ENCODE measurements around the gene MGAT5. TPM values are rescaled to one million over a fixed set of nuclear protein-coding genes. Genes with fewer than 3 reads are reported as not detected.
A peak's percentile ranks its signal among the peaks of the same experiment; 100 is the strongest.

MGAT5 gene
- total RNA-seq, 4 donors from 2014 or later: 34.1 to 47.5 (median 42.6) TPM

DNA sequence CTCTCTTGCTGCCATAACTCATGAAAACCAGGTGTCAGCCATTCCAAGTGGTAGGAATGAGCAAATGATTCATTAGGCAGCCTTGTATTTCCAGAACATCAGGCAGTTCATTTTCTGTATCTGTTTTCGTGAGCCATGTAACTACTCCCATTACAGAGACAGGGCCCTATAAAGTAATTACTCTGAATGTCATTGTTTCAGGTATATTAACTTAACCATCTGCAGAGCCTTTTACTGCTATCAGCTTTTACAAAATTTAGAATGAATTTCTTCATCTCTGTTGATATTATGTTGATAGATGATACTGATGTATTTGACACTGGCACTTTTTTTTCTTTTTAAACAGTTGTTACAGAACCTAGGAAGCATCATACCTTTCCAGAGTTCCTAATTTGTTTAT, 69.9 kb downstream of the MGAT5 start:
- peaks cover 0 to 24% (median 0%) of the 10 kb centered on the region in 3 donors for H3K36me3 ChIP-seq
- DNase-seq (ENCODE audit: low spot score in 2 of 2): no peak
- no peaks in the 10 kb centered on the region for H3K9me3 ChIP-seq
- peaks cover 0 to 23% (median 6%) of the 10 kb centered on the region in 4 donors for H3K4me1 ChIP-seq
- H3K4me3 ChIP-seq: no peak overlapping the region
- no peaks in the 10 kb centered on the region for H3K27me3 ChIP-seq
- 95 to 100% methylated on average over 1 of the region's 1 CpG for WGBS, 2 donors
- TF ChIP-seq POLR2A (IDR thresholded peaks at IDR 0.05) (no peak), EP300 (IDR thresholded peaks at IDR 0.05) (no peak)
- TF ChIP-seq, protein P1, sequence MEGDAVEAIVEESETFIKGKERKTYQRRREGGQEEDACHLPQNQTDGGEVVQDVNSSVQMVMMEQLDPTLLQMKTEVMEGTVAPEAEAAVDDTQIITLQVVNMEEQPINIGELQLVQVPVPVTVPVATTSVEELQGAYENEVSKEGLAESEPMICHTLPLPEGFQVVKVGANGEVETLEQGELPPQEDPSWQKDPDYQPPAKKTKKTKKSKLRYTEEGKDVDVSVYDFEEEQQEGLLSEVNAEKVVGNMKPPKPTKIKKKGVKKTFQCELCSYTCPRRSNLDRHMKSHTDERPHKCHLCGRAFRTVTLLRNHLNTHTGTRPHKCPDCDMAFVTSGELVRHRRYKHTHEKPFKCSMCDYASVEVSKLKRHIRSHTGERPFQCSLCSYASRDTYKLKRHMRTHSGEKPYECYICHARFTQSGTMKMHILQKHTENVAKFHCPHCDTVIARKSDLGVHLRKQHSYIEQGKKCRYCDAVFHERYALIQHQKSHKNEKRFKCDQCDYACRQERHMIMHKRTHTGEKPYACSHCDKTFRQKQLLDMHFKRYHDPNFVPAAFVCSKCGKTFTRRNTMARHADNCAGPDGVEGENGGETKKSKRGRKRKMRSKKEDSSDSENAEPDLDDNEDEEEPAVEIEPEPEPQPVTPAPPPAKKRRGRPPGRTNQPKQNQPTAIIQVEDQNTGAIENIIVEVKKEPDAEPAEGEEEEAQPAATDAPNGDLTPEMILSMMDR (IDR thresholded peaks at IDR 0.05): no peak
- H3K27ac ChIP-seq: no peak overlapping the region

- H3K4me1 ChIP-seq: peaks cover 0 to 23% (median 6%) of the 10 kb centered on the region in 4 donors
These were observed 70.6 kb downstream of the MGAT5 start for GRCh38 chr2:134324430-134324829.

GRCh38 chr2:134324947-134325346, 71.1 kb downstream of the MGAT5 start:
- Histone ChIP-seq H3K4me1 (peaks cover 0 to 23% (median 6%) of the 10 kb centered on the region in 4 donors), H3K9me3 (no peaks in the 10 kb centered on the region), H3K27ac (no peak overlapping the region), H3K27me3 (no peaks in the 10 kb centered on the region), H3K36me3 (peaks cover 0 to 12% (median 0%) of the 10 kb centered on the region in 3 donors), H3K4me3 (no peak overlapping the region)
- no peak for DNase-seq (ENCODE audit: low spot score in 2 of 2)
- 76 to 87% methylated on average over 1 of the region's 1 CpG for WGBS, 2 donors
- TF ChIP-seq, protein P1 (IDR thresholded peaks at IDR 0.05): no peak
- TF ChIP-seq POLR2A (IDR thresholded peaks at IDR 0.05) (no peak), EP300 (IDR thresholded peaks at IDR 0.05) (no peak)

More at GRCh38 chr2:134324430-134324829, 70.6 kb downstream of the MGAT5 start:
- peaks cover 0 to 17% (median 0%) of the 10 kb centered on the region in 3 donors for H3K36me3 ChIP-seq
- DNase-seq (ENCODE audit: low spot score in 2 of 2): no peak
- H3K4me3 ChIP-seq: no peak overlapping the region
- 53 to 59% methylated on average over 4 of the region's 4 CpGs for WGBS, 2 donors
- no peaks in the 10 kb centered on the region for H3K9me3 ChIP-seq
- TF ChIP-seq, protein P1 (IDR thresholded peaks at IDR 0.05): no peak
- TF ChIP-seq EP300 (IDR thresholded peaks at IDR 0.05) (no peak), POLR2A (IDR thresholded peaks at IDR 0.05) (no peak)
- no peaks in the 10 kb centered on the region for H3K27me3 ChIP-seq
- no peak overlapping the region for H3K27ac ChIP-seq

- Histone ChIP-seq H3K4me1 (peaks cover 0 to 23% (median 6%) of the 10 kb centered on the region in 4 donors), H3K27ac (no peak overlapping the region), H3K36me3 (peaks cover 0 to 7% (median 0%) of the 10 kb centered on the region in 3 donors), H3K4me3 (no peak overlapping the region), H3K27me3 (no peaks in the 10 kb centered on the region), H3K9me3 (no peaks in the 10 kb centered on the region)
- TF ChIP-seq EP300 (IDR thresholded peaks at IDR 0.05) (peak in 1 of 2 donors; percentile 20), POLR2A (IDR thresholded peaks at IDR 0.05) (no peak)
- TF ChIP-seq, protein P1 (IDR thresholded peaks at IDR 0.05): no peak
- 67 to 68% methylated on average over 1 of the region's 1 CpG for WGBS, 2 donors
- DNase-seq (ENCODE audit: low spot score in 2 of 2): peak in 1 of 2 donors; percentile 67
These were observed 71.8 kb downstream of the MGAT5 start for GRCh38 chr2:134325696-134326095.

DNA sequence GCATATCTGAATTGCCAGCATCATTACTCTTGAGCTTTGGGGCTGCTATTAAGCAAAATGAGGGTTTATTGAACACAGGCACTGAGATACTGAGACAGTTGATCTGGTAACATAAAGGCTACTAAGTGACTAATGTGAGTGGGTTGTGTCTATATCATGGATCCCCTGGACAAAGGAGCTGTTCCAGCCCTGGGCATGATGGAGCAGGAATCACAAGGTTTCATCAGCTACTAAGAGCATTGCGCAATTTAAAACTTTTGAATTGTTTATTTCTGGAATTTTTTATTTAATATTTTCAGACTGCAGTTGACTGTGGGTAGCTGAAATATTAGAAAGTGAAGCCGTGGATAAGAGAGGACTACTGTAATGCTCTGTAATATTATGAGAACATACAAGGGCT, 73.5 kb downstream of the MGAT5 start:
- no peak for TF ChIP-seq POLR2A (IDR thresholded peaks at IDR 0.05)
- no peaks in the 10 kb centered on the region for H3K9me3 ChIP-seq
- H3K27ac ChIP-seq: no peak overlapping the region
- H3K4me1 ChIP-seq: peaks cover 0 to 23% (median 6%) of the 10 kb centered on the region in 4 donors
- 97 to 98% methylated on average over 2 of the region's 2 CpGs for WGBS, 2 donors
- H3K27me3 ChIP-seq: no peaks in the 10 kb centered on the region
- H3K36me3 ChIP-seq: no peaks in the 10 kb centered on the region
- no peak for DNase-seq (ENCODE audit: low spot score in 2 of 2)
- no peak overlapping the region for H3K4me3 ChIP-seq
